Stimulated activated CD8-positive, alpha-beta memory T cell treated with anti-CD3 and anti-CD28 coated beads, Interleukin-15, amount 100 ng/mL, for 4 hours (primary cell): ENCODE results near the gene MED29.

ENCODE experiments used
- DNase-seq, 2 donors: peaks; one replicate each; pipeline ENCODE4 v3.0.0-alpha.2; 2020; ENCODE audit warnings: low read depth in 2 of 2

Gene MED29

GRCh38 chr19:39430675-39431593 is 39.8 kb downstream of the MED29 start:
- no peak for DNase-seq

GRCh38 chr19:39432677-39433025 is 41.5 kb downstream of the MED29 start:
- no peak for DNase-seq

- DNase-seq, result no peak
Observed at GRCh38 chr19:39433480-39434079, 42.4 kb downstream of the MED29 start.

GRCh38 chr19:39434123-39435076 is 43.2 kb downstream of the MED29 start:
- DNase-seq, result no peak

GRCh38 chr19:39435499-39436349 is 44.5 kb downstream of the MED29 start, which contains the start of gene RPS16:
Gene RPS16 (minus strand): TSS chr19:39435949. CDS start chr19:39435895, 54 bp downstream.
- peak; percentile 99 for DNase-seq

- no peak for DNase-seq
Observed at GRCh38 chr19:39436350-39436716, 45.2 kb downstream of the MED29 start.

- no peak for DNase-seq
Observed at GRCh38 chr19:39438270-39438934, 47.2 kb downstream of the MED29 start.

- no peak for DNase-seq
Observed at GRCh38 chr19:39444598-39445195, 53.5 kb downstream of the MED29 start.

GRCh38 chr19:39445196-39446111 is 54.3 kb downstream of the MED29 start, which contains the start of gene SUPT5H:
Gene SUPT5H (plus strand): TSS chr19:39445582. CDS start chr19:39445891, 309 bp downstream.
- peak; percentile 93 to 96 for DNase-seq

GRCh38 chr19:39446365-39447084 is 55.3 kb downstream of the MED29 start:
- DNase-seq, result no peak

GRCh38 chr19:39448271-39448670 is 57.1 kb downstream of the MED29 start:
- DNase-seq, result no peak

- no peak for DNase-seq
Observed at GRCh38 chr19:39449116-39449797, 58.1 kb downstream of the MED29 start.
